Right cardiac atrium (tissue), 5 donors: Measurements from ENCODE around the gene MRPS14. TPM values are rescaled to one million over a fixed set of nuclear protein-coding genes. Genes with fewer than 3 reads are reported as not detected.
"Not testable (repeated sequence)": the region's sequence is repeated elsewhere in the genome, so short reads cannot be mapped to it uniquely, and the experiment has no call there.

Source experiments
- ATAC-seq, 2 donors: fragments of 200-7000 bp; cut with Tn5 transposase; one replicate each; pipeline versions ENCODE4 v1.8.0 to v1.9.1; 2020; ENCODE audit warnings: moderate library complexity in 2 of 2, mild to moderate bottlenecking in 1 of 2
- DNase-seq, 3 donors: peaks; one replicate each; pipeline ENCODE4 v3.0.0-alpha.2; 2020
- H3K27ac ChIP-seq: one replicate; pipeline ENCODE4 v1.5.1; 2013; ENCODE audit warnings: mild to moderate bottlenecking, low read length, control low read depth, moderate library complexity
- H3K27me3 ChIP-seq: one replicate; pipeline ENCODE4 v1.6.1; 2013; ENCODE audit not compliant: control insufficient read depth, insufficient read depth
- H3K4me1 ChIP-seq: one replicate; pipeline ENCODE4 v1.6.1; 2013; ENCODE audit warnings: low read length; ENCODE audit not compliant: control insufficient read depth, insufficient read depth
- H3K4me3 ChIP-seq: one replicate; pipeline ENCODE4 v1.5.1; 2013; ENCODE audit warnings: low read length, control low read depth
- H3K9me3 ChIP-seq: one replicate; pipeline ENCODE4 v1.6.1; 2013; ENCODE audit warnings: low read length; ENCODE audit not compliant: control insufficient read depth
- WGBS: extraction: QIAGEN DNeasy Blood & Tissue Kit; methylation state at CpG from one replicate; pipeline ENCODE4 v1.1.7; 2013; 5-methylcytosine and 5-hydroxymethylcytosine counted together
- intact Hi-C, 4 donors: fragments of 100-400 bp; cut with DNase I; formaldehyde crosslinking; loops; one replicate each; pipeline versions ENCODE4 v1.11.0 to v1.14.0; 2022 to 2023
- polyA plus RNA-seq: library from polyadenylated mRNA; stranded (reverse); fragments of 200-250 nt; gene quantifications from one replicate; pipeline ENCODE4 v1.2.3, GENCODE V29; 2013
- total RNA-seq, 4 donors: library from RNA; stranded (reverse); fragmentation: NEBNext Ultra II Directional; extraction: Animal tissue kit (Norgen Biotek cat#: 25700); gene quantifications; one replicate each; pipeline ENCODE4 v1.2.1, GENCODE V29; 2021
- donor health status: healthy with polysubstance abuse.
- donor health status: DM: no; HTN: yes; CAD: no.
- donor health status: DM: no; HTN: no; CAD: no.
- donor health status: DM: no; HTN: yes; CAD: no; lungs with severe emphysema.
- donor health status: DM: yes; HTN: yes; CAD: no.

Gene MRPS14
- total and polyA plus RNA-seq, 5 donors: 23.7 to 30.0 (median 24.6) TPM

DNA sequence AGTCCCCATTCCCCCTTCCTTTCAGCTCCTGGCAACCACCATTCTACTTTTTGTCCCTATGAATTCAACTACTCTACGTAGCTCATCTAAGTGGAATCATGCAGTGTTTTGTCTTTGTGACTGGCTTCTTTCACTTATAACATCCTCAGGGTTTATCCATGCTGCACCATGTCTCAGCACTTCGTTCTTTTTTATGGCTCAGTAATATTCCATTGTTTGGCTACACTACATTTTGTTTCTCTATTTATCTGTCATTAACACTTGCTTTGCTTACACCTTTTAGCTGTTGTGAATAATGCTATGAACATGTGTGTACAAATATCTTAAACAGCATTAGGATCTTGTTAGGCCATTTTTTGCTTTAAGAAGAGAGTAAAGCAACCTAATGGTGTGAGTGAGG is 1.5 kb upstream of the MRPS14 start:
- no peak overlapping the region for H3K27ac ChIP-seq
- H3K27me3 ChIP-seq: no peaks in the 10 kb centered on the region
- no peak overlapping the region for H3K4me3 ChIP-seq
- intact Hi-C loops: loop anchor here in 1 of 4 donors (10.0 kb wide), 1 partner anchor 290 kb away; no protein-coding TSS in a partner anchor
- H3K9me3 ChIP-seq: no peaks in the 10 kb centered on the region
- no peak for ATAC-seq
- 99% methylated on average over 2 of the region's 2 CpGs for whole genome bisulfite sequencing
- no peaks in the 10 kb centered on the region for H3K4me1 ChIP-seq
- no peak for DNase-seq

DNA sequence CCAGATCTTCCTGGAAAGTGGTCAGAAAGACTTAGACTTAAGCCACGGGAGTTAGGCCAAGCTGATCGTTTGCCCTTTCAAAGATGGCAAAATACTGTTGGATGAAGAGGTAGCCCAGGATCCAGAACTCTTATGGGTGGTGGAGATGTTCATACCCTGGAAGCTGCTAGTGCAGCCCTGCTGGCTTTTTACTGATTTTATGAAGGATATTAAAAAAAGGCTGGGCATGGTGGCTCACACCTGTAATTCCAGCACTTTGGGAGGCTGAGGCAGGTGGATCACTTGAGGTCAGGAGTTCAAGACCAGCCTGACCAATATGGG is 657 bp upstream of the MRPS14 start:
- 95% methylated on average over 2 of the region's 2 CpGs for WGBS
- Histone ChIP-seq H3K27ac (peak overlapping the region; percentile 78), H3K4me3 (peak overlapping the region; percentile 93)
- not testable (repeated sequence) for DNase-seq, ATAC-seq, H3K27me3 ChIP-seq, H3K9me3 ChIP-seq, H3K4me1 ChIP-seq
- intact Hi-C loops: loop anchor here in 1 of 4 donors (10.0 kb wide), 1 partner anchor 291 kb away; no protein-coding TSS in a partner anchor

DNA sequence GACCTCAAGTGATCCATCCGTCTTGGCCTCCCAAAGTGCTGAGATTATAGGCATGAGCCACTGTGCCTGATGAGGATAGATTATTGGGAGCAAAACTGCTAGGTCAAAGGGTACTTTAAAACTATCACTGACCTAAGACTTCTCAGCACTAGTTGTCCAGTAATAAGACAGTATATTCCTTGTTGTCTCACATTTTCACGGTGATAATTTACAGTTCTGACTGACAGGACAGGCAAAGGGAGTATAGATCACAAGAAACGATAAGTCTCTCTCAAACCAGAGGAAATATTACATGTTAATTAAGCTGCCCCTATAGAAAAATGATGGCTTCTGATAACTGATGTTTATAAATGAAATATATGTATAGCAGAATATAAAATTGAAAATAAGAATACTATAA is 3.7 kb downstream of the MRPS14 start:
- H3K27me3 ChIP-seq: no peaks in the 10 kb centered on the region
- WGBS: 87% methylated on average over 3 of the region's 3 CpGs
- ATAC-seq: no peak
- no peaks in the 10 kb centered on the region for H3K9me3 ChIP-seq
- no peaks in the 10 kb centered on the region for H3K4me1 ChIP-seq
- no peak for DNase-seq
- no peak overlapping the region for H3K4me3 ChIP-seq
- no peak overlapping the region for H3K27ac ChIP-seq
- intact Hi-C loops: no loop called here

DNA sequence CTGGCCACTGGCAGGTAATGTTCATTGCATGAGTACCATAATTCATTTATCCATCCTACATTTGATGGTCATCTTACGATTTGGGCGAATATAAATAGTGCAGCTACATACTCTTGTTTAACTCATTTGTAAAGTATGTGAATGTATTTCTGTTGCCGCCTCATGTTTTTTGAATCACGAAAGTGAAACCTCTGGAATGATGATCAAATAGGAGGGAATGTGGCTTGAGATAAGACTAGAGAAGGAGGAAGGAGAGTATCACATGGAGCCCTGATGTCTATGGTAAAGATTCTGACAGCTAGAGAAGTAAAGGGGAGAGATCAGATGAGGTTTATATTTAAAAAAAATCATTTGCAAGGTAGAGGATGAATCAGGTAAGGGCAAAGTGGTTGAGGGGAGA is 8.0 kb downstream of the MRPS14 start:
- intact Hi-C loops: no loop called here
- ATAC-seq: no peak
- no peaks in the 10 kb centered on the region for H3K27me3 ChIP-seq
- H3K4me1 ChIP-seq: no peaks in the 10 kb centered on the region
- H3K27ac ChIP-seq: no peak overlapping the region
- H3K4me3 ChIP-seq: no peak overlapping the region
- no peak for DNase-seq
- 80% methylated on average over 4 of the region's 4 CpGs for WGBS
- no peaks in the 10 kb centered on the region for H3K9me3 ChIP-seq

DNA sequence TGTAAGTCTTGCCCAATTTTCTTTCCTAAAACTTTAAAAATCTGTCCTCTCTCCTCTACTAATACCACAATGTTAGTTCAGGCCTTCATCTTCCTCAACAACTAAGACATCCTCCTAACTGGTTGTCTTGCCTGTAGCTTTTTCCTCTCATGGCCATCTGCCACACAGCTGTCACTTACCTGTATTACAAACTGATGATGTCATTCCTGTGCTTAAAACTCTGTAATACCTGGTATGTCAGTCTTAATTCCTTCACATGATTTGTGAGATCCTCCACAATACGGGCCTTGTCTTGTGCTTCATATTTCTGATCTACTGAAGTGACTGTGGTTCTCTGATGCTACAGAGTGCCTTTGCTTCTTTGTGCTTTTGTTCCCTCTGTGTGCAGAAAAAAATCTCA is 9.8 kb downstream of the MRPS14 start:
- no peak for DNase-seq
- H3K4me3 ChIP-seq: no peak overlapping the region

DNA sequence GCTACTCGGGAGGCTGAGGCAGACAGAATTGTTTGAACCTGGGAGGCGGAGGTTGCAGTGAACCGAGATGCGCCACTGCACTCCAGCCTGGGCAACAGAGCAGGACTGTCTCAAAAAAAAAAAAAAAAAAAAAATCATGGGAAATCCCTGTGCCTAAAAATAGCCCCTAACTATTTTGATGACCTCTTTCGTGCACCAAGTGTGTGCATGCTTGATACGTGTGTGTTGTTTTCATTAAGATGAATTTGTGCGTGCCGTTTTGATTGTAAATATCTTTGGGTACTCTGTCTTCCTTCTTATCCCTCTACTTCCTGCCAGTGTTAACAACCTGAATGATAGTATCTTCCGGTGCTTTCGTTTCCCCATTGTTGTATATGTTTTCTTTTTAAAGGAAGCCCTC is 13.7 kb downstream of the MRPS14 start:
- Histone ChIP-seq H3K27me3 (no peaks in the 10 kb centered on the region), H3K4me3 (no peak overlapping the region), H3K4me1 (no peaks in the 10 kb centered on the region), H3K27ac (no peak overlapping the region), H3K9me3 (no peaks in the 10 kb centered on the region)
- DNase-seq (no peak), ATAC-seq (peak in 1 of 2 donors; percentile 17)
- intact Hi-C loops: no loop called here
- WGBS: 59% methylated on average over 10 of the region's 10 CpGs

More for the DNA sequence above, 9.8 kb downstream of the MRPS14 start:
- intact Hi-C loops: no loop called here
- no peak overlapping the region for H3K27ac ChIP-seq
- no peak for ATAC-seq
- WGBS: 87% methylated on average over 1 of the region's 1 CpG
- no peaks in the 10 kb centered on the region for H3K27me3 ChIP-seq
- no peaks in the 10 kb centered on the region for H3K4me1 ChIP-seq
- H3K9me3 ChIP-seq: no peaks in the 10 kb centered on the region

DNA sequence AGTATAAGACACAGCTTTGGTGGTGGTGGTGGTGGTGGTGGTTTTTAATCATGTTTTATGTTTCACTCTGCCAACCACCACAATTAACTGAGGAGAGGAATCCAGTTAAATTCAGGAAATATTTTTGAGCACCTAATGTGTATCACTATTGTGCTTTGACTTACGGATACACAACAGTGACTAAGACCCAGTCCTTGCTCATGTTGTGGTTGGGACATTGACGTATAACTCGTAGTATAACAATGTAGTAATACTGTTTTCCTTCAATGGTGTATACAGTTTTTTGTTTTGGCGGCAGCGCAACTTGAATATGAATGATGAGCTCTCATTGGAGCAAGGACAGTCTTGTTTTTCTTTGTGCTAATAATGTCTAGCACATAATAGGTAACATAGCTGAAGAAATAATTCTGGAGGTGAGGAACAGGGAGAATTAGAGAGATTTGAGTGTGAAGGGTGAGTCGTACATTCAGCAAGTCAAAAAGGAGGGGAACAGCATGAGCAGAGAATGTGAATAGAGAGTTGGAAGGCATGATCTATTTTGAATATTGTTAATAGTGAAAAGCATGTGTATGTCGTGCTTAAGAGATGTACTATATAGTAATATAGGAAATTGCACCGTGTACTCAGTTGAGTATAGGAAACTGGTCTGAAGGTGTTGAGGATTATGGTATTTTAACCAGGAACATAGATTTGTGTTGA is 18.0 kb downstream of the MRPS14 start:
- intact Hi-C loops: no loop called here
- Histone ChIP-seq H3K4me1 (no peaks in the 10 kb centered on the region), H3K27ac (no peak overlapping the region), H3K4me3 (no peak overlapping the region), H3K9me3 (no peaks in the 10 kb centered on the region), H3K27me3 (no peaks in the 10 kb centered on the region)
- ATAC-seq (no peak), DNase-seq (no peak)
- 92% methylated on average over 8 of the region's 8 CpGs for WGBS

DNA sequence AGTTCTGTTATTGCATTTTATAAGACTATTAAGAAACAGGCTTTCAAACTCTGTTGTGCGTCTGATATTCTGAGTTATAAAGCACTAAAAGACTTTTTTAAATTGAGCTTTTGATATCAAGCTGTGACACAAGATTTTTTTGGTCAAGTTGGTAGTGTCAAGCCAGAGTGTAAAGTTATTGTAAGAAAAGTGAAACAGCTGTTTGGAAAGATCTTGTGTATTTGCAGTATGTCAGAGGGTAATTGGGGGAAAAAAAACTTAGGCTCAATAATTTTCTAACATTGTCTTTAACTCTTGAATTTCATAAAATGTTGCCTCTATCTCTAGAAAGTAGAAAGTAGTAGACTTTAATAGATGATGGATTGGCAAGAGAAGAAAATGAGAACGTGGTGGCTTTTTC is 19.7 kb downstream of the MRPS14 start:
- no peaks in the 10 kb centered on the region for H3K9me3 ChIP-seq
- no peak overlapping the region for H3K27ac ChIP-seq
- no peaks in the 10 kb centered on the region for H3K27me3 ChIP-seq
- no peaks in the 10 kb centered on the region for H3K4me1 ChIP-seq
- DNase-seq (no peak), ATAC-seq (no peak)
- WGBS: 49% methylated on average over 2 of the region's 2 CpGs
- intact Hi-C loops: no loop called here
- H3K4me3 ChIP-seq: no peak overlapping the region

DNA sequence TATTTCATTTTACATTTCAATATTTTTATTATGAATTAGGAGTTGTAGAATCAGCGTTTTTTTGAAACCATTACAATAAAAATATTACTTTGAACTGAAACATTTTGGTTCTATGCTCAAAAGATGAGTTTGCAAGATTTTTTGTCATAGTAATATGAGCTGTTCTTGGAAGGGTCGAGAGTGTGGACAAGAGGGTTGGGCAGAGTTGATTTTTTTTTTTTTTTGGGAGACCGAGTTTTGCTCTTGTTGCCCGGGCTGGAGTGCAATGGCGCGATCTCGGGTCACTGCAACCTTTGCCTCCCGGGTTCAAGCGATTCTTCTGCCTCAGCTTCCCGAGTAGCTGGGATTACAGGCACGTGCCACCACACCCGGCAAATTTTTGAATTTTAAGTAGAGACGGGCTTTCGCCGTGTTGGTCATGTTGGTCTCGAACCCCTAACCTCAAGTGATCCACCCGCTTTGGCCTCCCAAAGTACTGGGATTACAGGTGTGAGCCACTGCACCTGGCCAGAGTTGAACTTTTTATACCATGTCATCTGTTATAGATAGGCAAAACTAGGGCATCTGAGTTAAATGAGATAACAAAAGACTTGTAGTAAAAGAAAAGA is 20.2 kb downstream of the MRPS14 start:
- ATAC-seq (no peak), DNase-seq (peak in 2 of 3 donors; percentile 49 to 53)
- H3K9me3 ChIP-seq: no peaks in the 10 kb centered on the region
- H3K27ac ChIP-seq: no peak overlapping the region
- H3K4me3 ChIP-seq: no peak overlapping the region
- no peaks in the 10 kb centered on the region for H3K27me3 ChIP-seq
- WGBS: 77% methylated on average over 17 of the region's 17 CpGs
- intact Hi-C loops: no loop called here
- H3K4me1 ChIP-seq: no peaks in the 10 kb centered on the region

DNA sequence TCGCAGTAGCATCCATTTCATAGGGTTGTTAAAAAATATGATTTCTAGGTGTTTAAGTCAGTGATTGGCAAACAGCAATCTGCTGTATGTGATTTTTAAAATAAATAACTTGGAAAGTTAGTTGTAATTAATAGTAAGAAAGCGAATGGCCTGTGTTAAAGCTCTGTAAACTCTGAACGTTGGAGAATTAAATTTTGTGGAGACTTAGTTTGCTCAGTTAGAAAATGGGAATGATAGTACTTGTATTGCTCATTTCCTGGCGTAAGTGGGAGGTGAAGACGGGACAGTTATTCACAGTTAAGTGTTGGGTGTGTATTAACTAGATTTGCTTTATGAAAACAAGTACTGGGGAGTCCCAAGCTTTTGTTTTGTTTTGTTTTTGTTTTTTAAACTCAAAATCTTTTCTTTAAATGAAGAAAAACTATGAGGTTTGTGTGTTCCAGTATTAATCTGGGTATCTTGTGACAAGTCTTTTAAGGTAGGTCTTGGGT is 22.5 kb downstream of the MRPS14 start:
- intact Hi-C loops: no loop called here
- ATAC-seq (no peak), DNase-seq (no peak)
- Histone ChIP-seq H3K9me3 (no peaks in the 10 kb centered on the region), H3K4me1 (no peaks in the 10 kb centered on the region), H3K4me3 (peak overlapping the region; percentile 50), H3K27ac (no peak overlapping the region), H3K27me3 (no peaks in the 10 kb centered on the region)
- 11% methylated on average over 5 of the region's 5 CpGs for WGBS

DNA sequence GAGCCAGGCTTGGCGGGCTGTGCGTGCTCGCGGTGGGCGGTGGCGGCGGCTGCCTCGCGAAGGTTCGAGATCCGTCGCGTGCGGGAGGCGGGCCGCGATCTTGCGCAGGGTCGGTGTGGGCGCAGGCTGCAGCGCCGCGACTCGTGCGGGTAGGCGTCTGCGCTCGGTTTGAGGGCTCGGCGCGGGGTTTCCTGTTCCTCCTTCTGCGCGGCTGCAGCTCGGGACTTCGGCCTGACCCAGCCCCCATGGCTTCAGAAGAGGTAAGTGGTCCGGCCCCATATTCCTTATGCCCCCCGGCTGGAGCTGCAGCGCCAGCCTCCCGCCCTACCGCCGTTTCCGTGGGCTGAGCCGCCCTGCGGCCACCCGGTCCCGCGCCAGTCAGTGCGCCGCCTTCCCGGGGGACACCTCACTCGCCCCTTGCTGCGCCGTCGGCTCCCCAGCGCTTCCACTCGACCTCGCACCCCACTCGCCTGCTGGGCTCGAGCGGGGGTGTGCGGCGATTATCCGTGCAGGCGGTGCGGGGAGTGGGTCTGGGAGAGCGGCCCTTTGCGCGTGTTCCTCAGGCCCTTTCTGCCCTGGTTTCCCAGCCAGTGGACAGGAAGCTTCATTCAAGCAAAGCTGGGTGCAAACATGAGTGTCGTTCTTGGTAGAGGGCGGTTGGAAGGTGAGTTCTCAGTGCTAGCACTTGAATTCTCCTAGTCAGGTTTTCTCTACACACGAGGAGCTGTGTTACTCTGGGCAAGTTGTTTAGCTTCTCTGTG is 23.1 kb downstream of the MRPS14 start, which contains the start of gene CACYBP:
Gene CACYBP, plus strand, starts transcription at position 12 of the 761 bp plus-strand sequence. Its CDS starts 234 bp downstream, at position 246.
- Histone ChIP-seq H3K4me3 (peak within 1 kb of the TSS; percentile 50), H3K4me1 (no peaks in the 10 kb centered on the region), H3K9me3 (no peaks in the 10 kb centered on the region), H3K27me3 (no peaks in the 10 kb centered on the region), H3K27ac (peak within 1 kb of the TSS; percentile 92)
- ATAC-seq (peak; percentile 29 to 50), DNase-seq (peak in 1 of 3 donors; percentile 84)
- WGBS: under 1% methylated on average over 71 of the region's 71 CpGs
- intact Hi-C loops: loop anchor here in 1 of 4 donors (5.0 kb wide), 1 partner anchor 228 kb away; no protein-coding TSS in a partner anchor
